ES-I3 (cell line): ENCODE data around the gene BNIPL.

Experiments used
- H3K36me3 ChIP-seq: 2 replicates; pipeline ENCODE4 v1.6.1; 2013; ENCODE audit warnings: mild to moderate bottlenecking, low read length, control low read depth, moderate library complexity; ENCODE audit not compliant: insufficient read depth
- H3K4me1 ChIP-seq: 2 replicates; pipeline ENCODE4 v1.6.1; 2013; ENCODE audit warnings: mild to moderate bottlenecking, control low read depth, low read length; ENCODE audit not compliant: insufficient read depth
- H3K9ac ChIP-seq: 2 replicates; pipeline ENCODE4 v1.6.1; 2013; ENCODE audit warnings: low read depth, mild to moderate bottlenecking, low read length, moderate library complexity
- H3K9me3 ChIP-seq: 2 replicates; pipeline ENCODE4 v1.6.1; 2013; ENCODE audit warnings: mild to moderate bottlenecking, low read length, moderate library complexity; ENCODE audit not compliant: control insufficient read depth, insufficient read depth

Gene BNIPL

DNA sequence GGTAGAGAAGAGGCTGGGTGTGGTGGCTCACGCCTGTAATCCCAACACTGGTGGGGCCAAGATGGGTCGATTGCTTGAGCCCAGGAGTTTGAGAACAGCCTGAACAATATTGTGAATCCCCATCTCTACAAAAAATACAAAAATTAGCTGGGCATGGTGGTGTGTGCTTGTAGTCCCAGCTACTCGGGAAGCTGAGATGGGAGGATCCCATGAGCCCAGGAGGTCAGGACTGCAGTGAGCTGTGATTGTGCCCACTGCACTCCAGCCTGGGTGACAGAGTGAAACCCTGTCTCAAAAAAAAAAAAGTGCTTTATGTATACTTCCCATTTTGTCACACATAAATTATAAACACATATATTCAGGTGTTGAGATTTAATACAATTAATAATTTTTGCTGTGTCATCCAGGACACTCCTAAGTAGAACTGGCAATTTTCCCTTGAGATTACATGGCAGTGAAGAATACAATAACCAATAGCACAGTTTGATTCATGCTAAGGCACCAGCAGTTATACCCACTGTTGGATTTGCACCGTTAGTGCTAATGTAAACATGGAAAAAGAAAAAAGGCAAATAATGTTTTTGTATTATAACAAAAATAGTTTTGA lies 49.7 kb downstream of the BNIPL start:
- Histone ChIP-seq H3K9me3 (no peaks in the 10 kb centered on the region), H3K36me3 (no peaks in the 10 kb centered on the region), H3K4me1 (no peaks in the 10 kb centered on the region), H3K9ac (no peak overlapping the region)
